LNCAP (cell line): ENCODE data around the gene SOX1.

ENCODE experiments used
- TF ChIP-seq, protein P1 (sequence below): fragments of 450-650 bp; IDR thresholded peaks from 2 replicates; pipeline ENCODE4 v1.5.1; 2017; ENCODE audit warnings: mild to moderate bottlenecking

SOX1 gene

DNA sequence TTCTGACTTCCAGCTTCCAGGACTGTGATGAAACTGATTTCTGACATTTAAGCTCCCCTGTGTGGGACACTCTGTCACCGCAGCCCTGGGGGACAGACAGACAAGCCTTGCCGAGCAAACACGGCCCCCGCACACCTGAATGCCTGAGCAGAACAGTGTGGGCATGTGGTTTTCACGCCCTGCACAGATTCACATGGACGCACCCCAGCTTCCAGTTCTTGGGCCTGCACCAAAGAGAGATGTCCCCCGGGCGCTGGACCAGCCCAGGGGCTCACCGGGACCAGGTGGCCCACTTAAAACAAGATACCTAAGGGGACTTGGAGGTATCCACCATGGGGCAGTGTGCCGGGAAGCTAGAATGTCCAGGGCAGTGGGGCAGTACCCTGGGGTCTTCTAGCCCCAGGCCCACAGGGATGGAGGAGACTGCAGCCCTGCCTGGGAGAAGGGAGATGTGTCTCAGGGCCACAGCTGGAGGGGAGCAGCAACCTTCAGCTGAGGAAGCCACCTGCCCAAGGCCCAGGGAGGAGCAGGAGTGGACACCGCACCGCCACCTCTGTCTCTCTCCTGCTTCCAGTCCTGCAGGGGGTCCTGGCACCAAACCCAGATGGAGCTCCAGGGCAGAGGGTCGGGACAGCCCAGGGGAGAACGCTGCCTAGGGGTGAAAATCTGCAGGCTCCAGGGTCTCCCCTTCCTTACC, 50.5 kb downstream of the SOX1 start:
- TF ChIP-seq, protein P1, sequence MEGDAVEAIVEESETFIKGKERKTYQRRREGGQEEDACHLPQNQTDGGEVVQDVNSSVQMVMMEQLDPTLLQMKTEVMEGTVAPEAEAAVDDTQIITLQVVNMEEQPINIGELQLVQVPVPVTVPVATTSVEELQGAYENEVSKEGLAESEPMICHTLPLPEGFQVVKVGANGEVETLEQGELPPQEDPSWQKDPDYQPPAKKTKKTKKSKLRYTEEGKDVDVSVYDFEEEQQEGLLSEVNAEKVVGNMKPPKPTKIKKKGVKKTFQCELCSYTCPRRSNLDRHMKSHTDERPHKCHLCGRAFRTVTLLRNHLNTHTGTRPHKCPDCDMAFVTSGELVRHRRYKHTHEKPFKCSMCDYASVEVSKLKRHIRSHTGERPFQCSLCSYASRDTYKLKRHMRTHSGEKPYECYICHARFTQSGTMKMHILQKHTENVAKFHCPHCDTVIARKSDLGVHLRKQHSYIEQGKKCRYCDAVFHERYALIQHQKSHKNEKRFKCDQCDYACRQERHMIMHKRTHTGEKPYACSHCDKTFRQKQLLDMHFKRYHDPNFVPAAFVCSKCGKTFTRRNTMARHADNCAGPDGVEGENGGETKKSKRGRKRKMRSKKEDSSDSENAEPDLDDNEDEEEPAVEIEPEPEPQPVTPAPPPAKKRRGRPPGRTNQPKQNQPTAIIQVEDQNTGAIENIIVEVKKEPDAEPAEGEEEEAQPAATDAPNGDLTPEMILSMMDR = no peak

DNA sequence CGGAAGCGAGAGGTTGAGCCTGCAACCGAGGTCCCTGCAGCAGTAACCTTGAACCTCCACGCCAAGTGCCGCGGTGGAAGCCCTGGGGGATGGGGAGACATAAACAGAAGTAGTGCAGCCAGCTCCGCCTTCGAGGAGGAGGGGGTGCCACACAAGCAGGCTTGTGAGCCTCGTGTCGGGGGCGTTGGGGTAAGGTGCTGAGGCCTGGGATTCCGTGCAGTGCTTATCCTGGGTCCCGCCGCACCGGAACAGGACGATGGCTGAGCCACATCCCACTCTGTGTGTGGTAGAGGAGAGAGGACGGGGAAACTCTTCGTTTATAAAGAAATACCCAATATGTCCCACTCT, 51.0 kb downstream of the SOX1 start:
- TF ChIP-seq, protein P1 = no peak

DNA sequence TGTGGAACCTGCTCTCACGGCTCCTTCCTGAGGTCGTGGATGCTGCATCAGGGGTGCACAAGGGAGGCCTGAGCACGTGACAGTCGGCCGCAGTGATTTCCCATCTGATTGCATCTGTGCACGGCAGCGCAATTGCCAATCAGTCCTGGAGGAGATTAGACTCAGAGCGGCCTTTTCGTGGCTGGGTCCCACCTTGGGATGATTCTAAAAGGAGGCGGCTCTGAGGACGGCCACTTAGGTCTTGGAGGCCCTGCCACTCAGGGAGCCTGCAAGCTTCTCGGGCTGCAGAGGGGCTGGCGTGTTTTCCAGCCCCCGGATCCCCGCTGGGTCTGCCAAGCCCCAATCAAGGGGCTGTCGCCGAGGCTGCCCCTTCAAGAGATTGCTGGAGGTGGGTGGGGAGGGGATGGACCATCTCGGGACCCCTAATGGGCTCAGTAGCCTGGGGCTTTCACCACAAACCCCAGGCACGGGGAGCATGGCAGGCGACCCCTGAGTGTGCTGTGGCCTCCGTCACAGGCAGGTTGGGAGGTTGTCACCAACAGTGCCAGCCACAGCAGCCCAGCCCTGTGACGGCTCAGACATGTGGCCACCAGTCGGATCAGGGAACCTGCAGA, 51.6 kb downstream of the SOX1 start:
- TF ChIP-seq, protein P1 = no peak

DNA sequence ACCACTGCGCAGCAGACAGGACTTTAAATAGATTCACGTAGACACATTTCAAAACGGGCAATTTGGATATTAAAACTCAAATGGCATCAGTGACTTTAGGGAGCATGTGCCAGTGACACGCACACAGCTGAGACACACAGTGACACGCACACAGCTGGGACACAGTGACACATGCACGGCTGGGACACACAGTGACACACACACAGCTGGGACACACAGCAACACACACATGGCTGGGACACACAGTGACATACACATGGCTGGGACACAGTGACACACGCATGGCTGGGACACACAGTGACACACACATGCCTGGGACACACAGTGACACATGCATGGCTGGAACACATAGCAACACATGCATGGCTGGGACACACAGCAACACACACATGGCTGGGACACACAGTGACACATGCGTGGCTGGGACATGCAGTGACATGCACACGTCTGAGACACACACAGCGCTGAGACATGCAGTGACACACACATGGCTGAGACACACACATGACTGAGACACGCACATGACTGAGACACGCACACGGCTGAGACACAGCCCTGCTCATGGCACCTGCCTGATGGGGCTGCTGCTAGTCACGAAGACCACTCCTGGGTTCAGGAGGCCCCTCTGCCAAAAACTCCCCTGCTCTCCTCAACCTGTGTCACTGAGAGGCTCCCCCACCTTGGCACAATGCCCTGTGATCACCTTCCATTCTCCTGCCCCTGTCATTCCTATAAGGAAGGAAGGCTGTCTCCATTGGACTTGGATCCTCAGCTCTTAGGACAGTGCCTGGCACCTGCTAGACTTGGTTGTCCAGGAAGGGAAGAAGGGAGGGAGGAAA, 52.5 kb downstream of the SOX1 start:
- TF ChIP-seq, protein P1 = no peak

DNA sequence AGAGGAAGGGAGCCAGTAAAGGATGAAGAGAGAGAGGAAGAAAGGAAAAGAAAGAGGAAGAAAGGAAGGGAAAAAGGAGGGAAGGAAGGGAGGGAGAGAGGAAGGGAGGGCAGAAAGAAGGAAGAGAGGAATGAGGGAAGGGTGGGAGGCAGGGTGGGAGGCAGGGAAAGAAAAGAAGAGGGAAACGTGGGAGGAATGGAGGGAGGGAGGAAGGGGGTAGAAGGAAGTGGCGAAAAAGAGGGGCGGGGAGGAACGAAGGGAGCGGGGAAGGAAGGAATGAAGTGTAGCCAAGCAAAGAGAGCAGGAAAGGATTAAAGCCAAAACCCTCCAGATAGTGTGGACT, 53.1 kb downstream of the SOX1 start:
- TF ChIP-seq, protein P1 = no peak
